Endothelial cell of hepatic sinusoid (primary cell): ENCODE measurements around the gene SNF8.
"Not testable (repeated sequence)": the region's sequence is repeated elsewhere in the genome, so short reads cannot be mapped to it uniquely, and the experiment has no call there.

Experiments
- in situ Hi-C: cut with HindIII; loops from 2 replicates; pipeline ENCODE4 v1.10.0; 2017; ENCODE audit warnings: low sequenced_read_pairs

SNF8 gene

DNA sequence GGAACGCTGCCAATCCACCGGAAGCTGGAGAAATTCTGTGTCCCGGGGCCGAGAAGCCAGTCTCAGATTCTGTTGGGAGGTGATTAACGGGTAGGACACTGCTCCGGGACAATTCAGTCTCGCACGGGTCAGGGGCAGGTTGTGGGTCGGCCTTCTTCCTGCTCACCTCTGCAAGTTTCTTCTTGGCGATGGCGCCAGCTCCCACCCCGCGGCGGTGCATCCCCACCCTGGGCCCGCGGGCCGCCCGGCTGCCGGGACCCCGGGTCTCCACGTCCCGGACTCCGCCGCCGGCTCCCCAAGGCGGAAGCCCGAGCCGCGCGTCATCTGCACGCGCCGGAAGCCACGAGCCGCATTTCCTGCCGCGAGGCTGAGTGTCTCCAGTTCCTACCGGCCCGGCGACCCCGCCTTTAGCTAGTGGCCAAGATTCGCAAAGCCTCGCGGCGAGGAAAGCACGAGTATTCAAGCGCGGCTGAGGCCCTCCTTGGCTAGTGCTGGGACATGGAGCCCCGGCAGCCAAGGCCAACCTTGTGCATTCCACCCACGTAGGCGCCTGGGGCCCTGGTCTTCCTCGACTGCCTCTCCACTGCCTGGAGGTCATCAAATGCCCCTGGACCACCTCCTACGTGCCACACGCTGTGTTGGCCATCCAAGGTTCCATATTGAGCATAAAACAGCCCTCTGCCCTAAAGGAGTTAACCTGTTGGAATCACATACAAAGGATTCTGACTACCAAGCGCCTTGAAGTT is at the start of gene SNF8:
Gene SNF8, minus strand, starts transcription at position 328 of the 746 bp plus-strand sequence. Its CDS starts 108 bp downstream, at position 220.
- in situ Hi-C loops = no loop called here

- in situ Hi-C loops = no loop called here
Observed at GRCh38 chr17:48993951-48994350, 49.3 kb upstream of the SNF8 start.

GRCh38 chr17:48993305-48993704 is 48.7 kb upstream of the SNF8 start:
- in situ Hi-C loops = no loop called here

- in situ Hi-C loops = no loop called here
Observed at GRCh38 chr17:48992444-48992843, 47.8 kb upstream of the SNF8 start.

DNA sequence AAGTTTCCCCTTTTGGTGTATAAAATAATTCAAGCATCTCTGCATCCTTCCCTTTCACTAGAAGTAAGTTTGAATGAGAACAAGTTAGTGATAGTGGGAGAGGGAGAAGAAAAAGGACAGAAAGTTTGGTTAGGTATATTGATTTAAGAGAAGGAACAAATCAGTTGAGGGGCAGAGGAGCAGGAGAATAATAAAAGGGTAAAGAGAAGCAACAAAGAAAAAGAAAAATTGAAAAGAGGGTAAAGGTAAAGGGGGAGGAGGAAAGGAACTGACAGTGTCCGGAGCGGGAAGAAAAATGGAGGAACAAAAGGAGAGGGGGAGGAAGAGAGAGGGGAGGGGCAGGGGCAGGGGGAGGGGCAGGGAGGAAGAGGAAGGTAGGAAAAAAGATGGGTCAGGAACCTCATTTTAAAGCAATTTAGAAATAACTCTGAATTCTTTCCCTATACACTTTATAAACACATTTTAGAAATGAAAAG is 46.3 kb upstream of the SNF8 start:
- in situ Hi-C loops = no loop called here

DNA sequence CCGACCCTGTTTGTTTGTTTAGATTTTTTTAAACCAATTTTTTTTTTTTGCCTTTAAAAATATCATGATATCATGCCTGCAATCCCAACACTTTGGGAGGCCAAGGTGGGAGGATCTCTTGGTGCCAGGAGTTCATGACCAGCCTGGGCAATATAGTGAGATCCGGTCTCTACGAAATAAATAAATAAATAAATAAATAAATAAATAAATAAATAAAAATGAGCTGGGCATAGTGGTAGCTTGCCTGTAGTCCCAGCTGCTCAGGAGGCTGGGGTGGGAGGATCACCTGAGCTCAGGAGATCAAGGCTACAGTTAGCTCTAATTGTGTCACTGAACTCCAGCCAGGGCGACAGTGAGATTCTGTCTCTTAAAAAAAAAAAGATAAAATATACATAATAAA is 44.5 kb upstream of the SNF8 start:
- in situ Hi-C loops = no loop called here

- in situ Hi-C loops = no loop called here
Observed at GRCh38 chr17:48985436-48986245, 41.0 kb upstream of the SNF8 start.

DNA sequence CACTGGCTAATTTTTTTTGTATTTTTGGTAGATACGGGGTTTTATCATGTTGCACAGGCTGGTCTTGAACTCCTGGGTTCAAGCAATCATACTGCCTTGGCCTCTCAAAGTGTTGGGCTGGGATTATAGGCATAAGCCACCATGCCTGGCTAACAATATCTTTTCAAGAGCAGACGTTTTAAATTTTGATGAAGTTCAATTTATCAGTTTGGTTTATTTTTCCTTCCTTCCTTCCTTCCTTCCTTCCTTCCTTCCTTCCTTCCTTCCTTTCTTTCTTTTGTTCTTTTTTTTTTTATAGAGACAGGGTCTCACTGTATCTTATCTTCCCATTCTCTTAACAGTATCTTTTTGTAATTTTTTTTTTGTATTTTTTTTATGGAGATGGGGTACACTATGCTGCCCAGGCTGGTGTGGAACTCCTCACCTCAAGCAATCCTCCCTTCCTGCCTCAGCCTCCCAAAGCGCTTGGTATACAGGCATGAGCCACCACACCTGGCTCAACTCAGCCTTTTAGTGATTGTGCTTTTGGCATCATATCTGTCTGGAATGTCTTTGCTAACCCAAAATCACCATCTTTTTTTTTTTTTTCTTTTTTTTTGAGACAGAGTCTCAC is 37.4 kb upstream of the SNF8 start:
- in situ Hi-C loops = no loop called here

- in situ Hi-C loops = no loop called here
Observed at GRCh38 chr17:48973806-48974205, 29.2 kb upstream of the SNF8 start.

GRCh38 chr17:48972749-48973097 is 28.1 kb upstream of the SNF8 start:
- in situ Hi-C loops = no loop called here

- in situ Hi-C loops = no loop called here
Observed at GRCh38 chr17:48970865-48971687, 26.4 kb upstream of the SNF8 start.

GRCh38 chr17:48970224-48970623 is 25.6 kb upstream of the SNF8 start:
- in situ Hi-C loops = no loop called here

DNA sequence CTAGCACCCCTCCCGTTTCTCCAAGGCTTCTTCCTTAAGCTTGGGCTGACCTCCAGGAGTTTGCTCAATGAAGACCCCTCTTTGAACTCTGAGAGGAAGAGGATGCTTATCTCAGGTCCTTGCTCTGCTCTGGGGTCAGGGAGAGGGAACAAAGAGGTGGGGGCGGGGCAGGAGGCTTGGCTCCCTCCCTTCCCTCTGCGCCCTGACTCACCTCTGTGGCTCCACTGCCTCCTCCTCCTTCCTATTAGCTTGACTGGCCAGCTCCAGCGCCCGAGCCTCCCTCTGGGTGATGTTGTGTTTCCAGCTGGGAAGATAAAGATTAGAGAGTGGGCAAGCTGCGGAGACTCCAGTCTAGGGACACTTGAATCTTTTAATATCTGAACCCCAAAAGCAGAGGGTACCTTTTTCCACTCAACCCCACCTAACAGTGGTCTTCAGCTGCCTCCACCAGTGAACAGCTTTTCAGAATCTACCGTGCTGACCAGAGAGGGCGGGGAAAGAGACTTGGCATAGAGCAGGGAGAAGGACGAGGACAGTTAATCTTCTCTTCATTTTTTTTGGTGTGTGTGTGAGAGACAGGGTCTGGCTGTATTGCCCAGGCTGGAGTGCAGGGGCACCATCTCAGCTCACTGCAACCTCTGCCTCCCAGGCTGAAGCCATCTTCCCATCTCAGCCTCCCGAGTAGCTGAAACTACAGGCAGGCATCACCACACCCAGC is 17.0 kb upstream of the SNF8 start:
- in situ Hi-C loops = loop anchor here (5.0 kb wide), 1 partner anchor 66 kb away; no protein-coding TSS in a partner anchor

DNA sequence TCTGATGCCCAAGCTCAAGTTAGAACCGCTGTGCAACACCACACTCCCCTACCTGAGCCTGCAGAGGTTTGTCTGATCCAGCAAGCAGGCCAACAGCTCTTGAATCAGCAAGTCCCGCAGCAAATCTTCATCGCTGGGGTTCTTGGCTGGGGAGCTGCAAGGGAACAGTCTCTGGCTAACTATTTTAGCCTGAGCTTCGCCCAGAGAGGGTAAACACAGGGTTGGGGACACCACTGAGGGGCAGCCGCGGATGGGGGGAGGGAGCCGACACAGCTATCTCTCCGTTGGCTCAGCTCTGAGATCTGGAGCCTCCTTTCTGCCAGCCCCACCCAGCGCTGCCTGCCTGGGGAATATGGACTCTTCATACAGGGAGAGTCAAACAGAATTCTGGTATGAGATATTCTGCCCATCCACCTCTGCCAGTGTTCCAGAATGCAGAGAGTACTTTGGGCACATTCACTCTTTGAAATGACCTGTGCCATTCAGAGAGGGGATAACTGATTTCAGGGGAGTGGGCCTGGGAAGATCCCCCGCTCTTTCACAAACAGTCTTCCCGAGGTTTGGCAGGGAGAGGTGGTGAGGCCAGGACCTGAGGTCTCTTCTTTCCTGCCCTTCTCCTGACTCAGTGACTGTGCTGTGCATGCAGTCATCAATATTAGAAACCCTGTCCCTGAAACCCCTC is 16.3 kb upstream of the SNF8 start:
- in situ Hi-C loops = loop anchor here (5.0 kb wide), 1 partner anchor 66 kb away; no protein-coding TSS in a partner anchor

DNA sequence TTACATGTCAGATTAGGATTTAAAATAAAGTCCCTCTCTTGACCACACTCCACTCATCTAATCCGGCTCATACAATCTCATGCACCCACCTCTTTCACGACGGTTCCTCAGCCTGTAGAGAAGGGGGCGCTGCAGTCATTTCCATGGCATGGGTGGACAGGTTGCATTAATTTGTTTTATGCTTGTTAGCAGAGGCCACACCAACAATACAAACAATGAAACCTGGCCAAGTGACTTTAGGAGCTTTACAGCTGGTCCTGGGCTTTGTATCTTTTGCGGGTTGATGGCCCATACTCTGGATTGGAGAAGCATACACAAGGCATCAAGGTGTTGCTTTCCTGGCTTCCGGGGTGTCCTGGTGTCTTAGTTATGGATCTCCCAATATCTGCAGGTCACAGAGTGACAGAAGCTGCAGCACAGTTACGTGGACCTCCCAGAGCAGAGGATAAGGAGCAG is 9.7 kb upstream of the SNF8 start:
- in situ Hi-C loops = no loop called here

DNA sequence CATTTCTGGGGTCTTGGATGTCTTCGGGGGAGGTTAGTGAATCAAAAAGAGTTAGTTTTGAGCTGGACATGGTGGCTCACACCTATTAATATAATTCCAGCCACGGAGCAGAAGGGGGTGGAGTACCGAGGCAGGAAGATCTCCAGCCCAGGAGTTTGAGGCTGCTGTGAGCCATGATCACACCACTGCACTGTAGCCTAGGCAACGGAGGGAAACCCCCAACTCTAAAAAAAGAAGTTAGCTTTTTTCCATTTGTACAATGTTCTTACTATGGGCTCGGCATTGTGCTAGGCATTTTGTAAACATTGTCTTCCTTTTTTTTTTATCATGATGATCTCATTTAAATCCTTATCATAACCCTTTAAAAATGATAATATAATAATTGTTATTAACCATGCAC is 8.3 kb upstream of the SNF8 start:
- in situ Hi-C loops = no loop called here

DNA sequence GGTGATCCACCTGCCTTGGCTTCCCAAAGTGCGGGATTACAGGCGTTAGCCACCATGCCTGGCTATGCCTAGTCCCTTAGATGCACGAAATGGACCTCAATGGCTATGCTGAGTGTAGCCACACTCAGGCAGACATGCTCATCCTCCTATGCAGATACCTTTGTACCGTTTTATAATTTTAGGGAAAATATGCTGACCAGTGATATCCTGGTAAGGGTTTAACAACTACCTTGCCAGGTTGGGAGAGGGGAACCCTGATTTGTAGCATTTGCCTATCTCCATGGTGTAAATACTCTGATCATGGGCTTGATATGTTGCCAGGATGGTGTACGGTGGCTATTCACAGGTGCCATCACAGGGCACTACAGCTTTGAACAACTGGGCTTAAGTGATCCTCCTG is 6.9 kb upstream of the SNF8 start:
- in situ Hi-C loops = no loop called here

GRCh38 chr17:48945261-48945651 is 614 bp upstream of the SNF8 start:
- in situ Hi-C loops = not testable (repeated sequence)

DNA sequence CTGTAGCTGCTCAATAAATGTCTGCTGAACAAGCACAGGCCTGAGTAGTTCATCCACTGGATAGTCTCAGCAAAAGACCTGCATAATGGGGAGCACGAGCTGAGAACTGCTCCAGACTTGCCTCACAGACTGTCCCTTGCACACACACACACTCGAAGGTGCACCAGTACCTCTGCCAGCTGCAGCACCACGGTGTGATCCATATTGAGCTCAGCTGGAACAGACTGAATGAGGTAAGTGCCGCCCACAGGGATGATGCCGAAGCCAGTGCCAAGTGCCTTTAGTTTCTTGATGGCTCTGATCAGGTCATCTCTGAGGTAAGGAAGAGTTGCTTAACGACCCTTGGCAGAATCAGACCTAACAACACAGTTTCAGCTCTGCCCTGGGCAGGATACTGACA is 11.6 kb downstream of the SNF8 start:
- in situ Hi-C loops = no loop called here
